DND-41 (cell line): ENCODE results near the gene LIM2.

Source experiments
- ATAC-seq: fragments of 200-7000 bp; cut with Tn5 transposase; 3 replicates; pipeline ENCODE4 v1.9.1; 2021; ENCODE audit warnings: low read depth; ENCODE audit not compliant: insufficient read depth
- DNase-seq: peaks from one replicate; pipeline ENCODE4 v3.0.0-alpha.2; 2020
- H2AFZ ChIP-seq: 2 replicates; pipeline ENCODE4 v1.6.0; 2012; ENCODE audit warnings: low read depth, low read length
- H3K27ac ChIP-seq: 2 replicates; pipeline ENCODE4 v1.5.1; 2012; ENCODE audit warnings: low read length, inconsistent platforms
- H3K27me3 ChIP-seq: fragments of 200-600 bp; sonication (generic); 2 replicates; pipeline ENCODE4 v1.6.0; 2012; ENCODE audit warnings: low read length, mild to moderate bottlenecking, inconsistent platforms; ENCODE audit not compliant: insufficient read depth, poor library complexity
- H3K36me3 ChIP-seq: 2 replicates; pipeline ENCODE4 v1.5.1; 2012; ENCODE audit warnings: low read length, inconsistent platforms; ENCODE audit not compliant: insufficient read depth
- H3K4me1 ChIP-seq: 2 replicates; pipeline ENCODE4 v1.5.1; 2012; ENCODE audit warnings: mild to moderate bottlenecking, low read length; ENCODE audit not compliant: insufficient read depth
- H3K4me2 ChIP-seq: 2 replicates; pipeline ENCODE4 v1.6.0; 2012; ENCODE audit warnings: mild to moderate bottlenecking, moderate library complexity, low read length, inconsistent platforms; ENCODE audit not compliant: insufficient read depth
- H3K4me3 ChIP-seq, 2 experiments: fragments of 200-600 bp in 1 of 2; shearing (Covaris generic) in 1 of 2; 2 replicates each; pipeline ENCODE4 v1.5.1; 2012 to 2016; ENCODE audit warnings: inconsistent platforms in 2 of 2, low read length in 2 of 2, mild to moderate bottlenecking in 2 of 2, low read depth in 1 of 2, moderate library complexity in 1 of 2
- H3K79me2 ChIP-seq: 2 replicates; pipeline ENCODE4 v1.6.0; 2012; ENCODE audit warnings: low read length, inconsistent platforms; ENCODE audit not compliant: insufficient read depth
- H3K9ac ChIP-seq: 2 replicates; pipeline ENCODE4 v1.6.0; 2012; ENCODE audit warnings: low read depth, mild to moderate bottlenecking, inconsistent platforms, low read length, moderate library complexity
- H3K9me3 ChIP-seq: 2 replicates; pipeline ENCODE4 v1.5.1; 2012; ENCODE audit warnings: low read length, moderate library complexity, mild to moderate bottlenecking, inconsistent platforms; ENCODE audit not compliant: insufficient read depth, severe bottlenecking
- H4K20me1 ChIP-seq: 2 replicates; pipeline ENCODE4 v1.6.0; 2012; ENCODE audit warnings: low read length; ENCODE audit not compliant: insufficient read depth
- EZH2 ChIP-seq: IDR thresholded peaks from 3 replicates; pipeline ENCODE4 v1.6.1; 2012; ENCODE audit warnings: borderline replicate concordance, low read depth, mild to moderate bottlenecking, moderate library complexity, low read length, inconsistent platforms; ENCODE audit not compliant: severe bottlenecking
- TF ChIP-seq, protein P1 (sequence below): IDR thresholded peaks from 2 replicates; pipeline ENCODE4 v1.5.1; 2012; ENCODE audit warnings: borderline replicate concordance, low read length, moderate library complexity, mild to moderate bottlenecking; ENCODE audit not compliant: poor library complexity, severe bottlenecking; ENCODE audit errors: extremely low read depth

The LIM2 gene

DNA sequence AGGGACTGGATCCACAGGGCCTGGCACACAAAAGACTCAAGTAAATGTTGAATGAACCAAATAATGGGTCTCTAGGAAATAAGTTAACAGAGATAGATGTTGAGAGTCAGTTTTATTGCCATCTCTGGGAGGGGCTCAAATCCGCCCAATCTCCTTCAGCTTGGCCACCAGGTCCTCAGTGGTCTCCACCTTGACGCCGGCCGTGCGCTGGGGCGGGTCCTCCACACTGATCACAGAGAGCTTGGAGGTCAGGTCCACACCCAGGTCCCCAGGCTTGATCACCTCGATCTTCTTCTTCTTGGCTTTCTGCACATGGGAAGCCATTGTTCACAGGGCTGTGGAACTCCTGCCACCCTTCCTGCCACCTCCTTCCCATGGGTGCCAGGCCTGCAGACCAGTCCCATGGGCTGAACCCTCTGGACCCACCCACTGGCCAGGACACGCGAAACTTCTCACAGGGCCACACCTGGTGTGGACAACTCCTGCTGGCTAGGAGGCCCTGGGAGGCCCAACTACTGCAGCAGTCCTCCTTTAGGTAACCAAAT is 42.6 kb downstream of the LIM2 start:
- Histone ChIP-seq H3K27ac (no peak overlapping the region), H3K36me3 (peaks cover 33% of the 10 kb centered on the region), H3K4me2 (no peak overlapping the region), H3K79me2 (no peaks in the 10 kb centered on the region), H3K27me3 (no peaks in the 10 kb centered on the region), H3K9ac (no peak overlapping the region), H3K9me3 (no peaks in the 10 kb centered on the region), H4K20me1 (no peaks in the 10 kb centered on the region; the same call in 1 of the 2 replicates), H2AFZ (no peak overlapping the region), H3K4me1 (no peaks in the 10 kb centered on the region), H3K4me3 (no peak overlapping the region)
- TF ChIP-seq, protein P1, sequence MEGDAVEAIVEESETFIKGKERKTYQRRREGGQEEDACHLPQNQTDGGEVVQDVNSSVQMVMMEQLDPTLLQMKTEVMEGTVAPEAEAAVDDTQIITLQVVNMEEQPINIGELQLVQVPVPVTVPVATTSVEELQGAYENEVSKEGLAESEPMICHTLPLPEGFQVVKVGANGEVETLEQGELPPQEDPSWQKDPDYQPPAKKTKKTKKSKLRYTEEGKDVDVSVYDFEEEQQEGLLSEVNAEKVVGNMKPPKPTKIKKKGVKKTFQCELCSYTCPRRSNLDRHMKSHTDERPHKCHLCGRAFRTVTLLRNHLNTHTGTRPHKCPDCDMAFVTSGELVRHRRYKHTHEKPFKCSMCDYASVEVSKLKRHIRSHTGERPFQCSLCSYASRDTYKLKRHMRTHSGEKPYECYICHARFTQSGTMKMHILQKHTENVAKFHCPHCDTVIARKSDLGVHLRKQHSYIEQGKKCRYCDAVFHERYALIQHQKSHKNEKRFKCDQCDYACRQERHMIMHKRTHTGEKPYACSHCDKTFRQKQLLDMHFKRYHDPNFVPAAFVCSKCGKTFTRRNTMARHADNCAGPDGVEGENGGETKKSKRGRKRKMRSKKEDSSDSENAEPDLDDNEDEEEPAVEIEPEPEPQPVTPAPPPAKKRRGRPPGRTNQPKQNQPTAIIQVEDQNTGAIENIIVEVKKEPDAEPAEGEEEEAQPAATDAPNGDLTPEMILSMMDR: no peak
- TF ChIP-seq EZH2: no peak
- DNase-seq (no peak), ATAC-seq (no peak)

DNA sequence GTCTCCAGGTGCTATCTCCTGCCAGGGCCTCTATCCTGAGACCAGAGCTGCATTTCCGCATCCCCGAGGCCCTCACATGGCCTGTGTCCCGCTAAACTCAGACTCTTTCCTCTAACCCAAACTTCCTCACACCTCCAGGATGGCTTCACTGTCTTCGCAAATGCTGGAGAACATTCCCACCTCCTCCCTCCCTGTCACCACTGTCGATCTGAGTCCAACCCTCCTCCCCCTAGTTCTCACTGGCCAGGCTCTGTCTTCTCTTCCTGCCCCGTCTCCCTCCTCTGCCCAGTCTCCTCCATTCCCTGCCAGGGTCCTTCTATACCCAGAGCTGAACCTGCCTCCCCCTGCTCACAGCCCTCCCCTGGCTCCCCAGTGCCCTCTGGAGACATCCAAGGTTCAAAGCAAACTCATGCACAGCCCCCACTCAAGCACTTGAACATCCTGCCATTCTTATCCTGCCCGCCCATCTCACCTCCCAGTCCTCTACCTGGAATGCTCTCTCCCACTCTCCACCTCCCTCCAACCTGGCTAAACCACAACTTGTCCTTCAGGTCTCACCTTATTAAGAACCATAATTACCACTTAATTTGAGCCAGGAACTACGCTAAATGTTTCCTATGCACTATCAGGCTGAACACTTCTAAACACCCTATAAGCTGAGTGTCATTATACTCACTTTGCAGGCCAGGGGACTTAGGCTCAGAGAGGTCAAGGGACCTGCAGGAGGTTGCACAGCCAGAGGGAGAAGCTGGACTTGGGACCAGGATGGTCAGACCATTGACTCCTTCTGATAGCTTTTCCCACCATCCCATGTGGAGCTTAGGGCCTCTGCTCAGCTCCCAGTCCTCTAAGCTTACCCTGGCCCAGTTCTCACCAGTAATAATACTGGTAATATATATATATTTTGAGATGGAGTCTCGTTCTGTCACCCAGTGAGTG is 44.9 kb downstream of the LIM2 start:
- Histone ChIP-seq H3K4me3 (no peak overlapping the region), H3K9ac (no peak overlapping the region), H3K36me3 (peaks cover 30% of the 10 kb centered on the region), H3K79me2 (no peaks in the 10 kb centered on the region), H3K27me3 (no peaks in the 10 kb centered on the region), H2AFZ (no peak overlapping the region), H3K4me2 (no peak overlapping the region), H3K9me3 (no peaks in the 10 kb centered on the region), H4K20me1 (no peaks in the 10 kb centered on the region; the same call in 1 of the 2 replicates), H3K27ac (no peak overlapping the region), H3K4me1 (peaks cover 13% of the 10 kb centered on the region)
- DNase-seq (no peak), ATAC-seq (no peak)
- TF ChIP-seq EZH2: no peak
- TF ChIP-seq, protein P1: no peak

DNA sequence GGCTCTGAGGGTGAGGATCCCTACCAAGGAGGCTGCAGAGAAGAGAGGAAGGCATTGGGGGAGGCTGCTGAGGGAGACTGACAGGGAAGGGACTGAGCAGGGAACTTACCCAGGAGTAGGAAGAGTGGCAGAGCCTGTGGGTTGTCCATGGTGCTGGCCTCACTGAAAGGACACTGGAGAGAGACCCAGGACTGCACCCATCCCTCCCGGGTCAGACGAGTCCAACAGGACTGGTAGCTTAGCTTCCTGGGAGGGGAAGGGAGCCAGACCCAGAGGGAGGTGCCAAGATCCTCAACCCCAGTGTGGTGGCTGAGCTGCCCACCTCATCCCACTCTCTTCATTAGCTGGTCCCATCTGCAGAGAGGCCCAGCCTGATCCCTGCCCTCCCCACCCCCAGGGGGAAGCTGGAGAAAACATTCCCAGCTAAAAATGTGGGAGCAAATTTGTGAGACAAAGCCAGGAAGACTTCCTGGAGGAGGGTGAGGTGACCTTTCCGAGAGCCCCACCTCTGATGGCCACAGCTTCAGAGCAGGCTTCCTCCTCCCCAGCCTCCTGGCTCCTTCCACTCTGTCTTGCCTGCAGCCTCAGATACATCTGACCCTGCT is 45.7 kb downstream of the LIM2 start, which contains the start of gene VSIG10L:
Gene VSIG10L (minus strand): TSS at position 164 of the 605 bp plus-strand sequence. CDS start 15 bp downstream, at position 149.
- Histone ChIP-seq H4K20me1 (no peaks in the 10 kb centered on the region; the same call in 1 of the 2 replicates), H3K27ac (no peak within 1 kb of the TSS), H3K4me3 (no peak within 1 kb of the TSS), H2AFZ (no peak within 1 kb of the TSS), H3K9ac (no peak within 1 kb of the TSS), H3K4me1 (peaks cover 13% of the 10 kb centered on the region), H3K36me3 (peaks cover 21% of the 10 kb centered on the region), H3K79me2 (no peaks in the 10 kb centered on the region), H3K27me3 (no peaks in the 10 kb centered on the region), H3K9me3 (no peaks in the 10 kb centered on the region), H3K4me2 (no peak within 1 kb of the TSS)
- no peak for ATAC-seq
- DNase-seq: no peak
- TF ChIP-seq, protein P1: no peak
- no peak for TF ChIP-seq EZH2
